Neural cell (in vitro differentiated cells): ENCODE results near the gene PECR. TPM values are rescaled to one million over a fixed set of nuclear protein-coding genes. Genes with fewer than 3 reads are reported as not detected.

Experiments
- H2AFZ ChIP-seq: fragments of 200-600, 300-800 bp; sonication (generic), shearing (Covaris generic); 2 replicates; pipeline ENCODE4 v1.6.0; 2014; ENCODE audit warnings: low read depth, mild to moderate bottlenecking, antibody characterized with exemption, low read length, moderate library complexity
- H3F3A ChIP-seq: fragments of 200-600 bp; shearing (Covaris generic); 2 replicates; pipeline ENCODE4 v1.6.1; 2016; ENCODE audit warnings: mild to moderate bottlenecking, moderate library complexity, mixed read lengths, antibody characterized with exemption, low read length; ENCODE audit not compliant: insufficient read depth, poor library complexity, severe bottlenecking
- H3K27ac ChIP-seq: fragments of 200-600, 300-800 bp; sonication (generic), shearing (Covaris generic); 2 replicates; pipeline ENCODE4 v1.5.1; 2014; ENCODE audit warnings: mild to moderate bottlenecking, low read length, moderate library complexity
- H3K27me3 ChIP-seq: fragments of 300-800, 200-600 bp; sonication (generic), shearing (Covaris generic); 2 replicates; pipeline ENCODE4 v1.6.0; 2014; ENCODE audit warnings: mild to moderate bottlenecking, low read depth, low read length, moderate library complexity; ENCODE audit not compliant: insufficient read depth
- H3K36me3 ChIP-seq: fragments of 300-800, 200-600 bp; sonication (generic), shearing (Covaris generic); 2 replicates; pipeline ENCODE4 v1.5.1; 2014; ENCODE audit warnings: mild to moderate bottlenecking, antibody characterized with exemption, low read length, moderate library complexity; ENCODE audit not compliant: insufficient read depth
- H3K4me2 ChIP-seq: fragments of 300-800, 200-600 bp; sonication (generic), shearing (Covaris generic); 2 replicates; pipeline ENCODE4 v1.6.0; 2014; ENCODE audit warnings: mild to moderate bottlenecking, low read length
- H3K4me3 ChIP-seq: fragments of 300-800, 200-600 bp; sonication (generic), shearing (Covaris generic); 2 replicates; pipeline ENCODE4 v1.5.1; 2014; ENCODE audit warnings: mild to moderate bottlenecking, low read length, moderate library complexity
- H3K79me2 ChIP-seq: fragments of 200-600 bp; shearing (Covaris generic); replicated peaks from 2 replicates; pipeline ENCODE4 v1.6.0; 2014; ENCODE audit warnings: mild to moderate bottlenecking, low read length, moderate library complexity; ENCODE audit not compliant: insufficient read depth
- H3K9ac ChIP-seq: fragments of 300-800, 200-600 bp; sonication (generic), shearing (Covaris generic); 2 replicates; pipeline ENCODE4 v1.6.1; 2016; ENCODE audit warnings: mild to moderate bottlenecking, low read length, mixed read lengths
- H3K9me2 ChIP-seq: fragments of 200-600 bp; shearing (Covaris generic); 2 replicates; pipeline ENCODE4 v1.6.1; 2016; ENCODE audit warnings: mild to moderate bottlenecking, low read length, mixed read lengths; ENCODE audit not compliant: insufficient read depth
- H3K9me3 ChIP-seq: fragments of 200-600, 300-800 bp; sonication (generic), shearing (Covaris generic); 2 replicates; pipeline ENCODE4 v1.6.1; 2016; ENCODE audit warnings: mild to moderate bottlenecking, mixed run types, low read length, moderate library complexity, mixed read lengths
- H4K20me1 ChIP-seq: fragments of 200-600 bp; shearing (Covaris generic); 2 replicates; pipeline ENCODE4 v1.6.1; 2016; ENCODE audit warnings: mild to moderate bottlenecking, mixed run types; ENCODE audit not compliant: insufficient read depth
- EP300 ChIP-seq: fragments of 450-650 bp; conservative IDR thresholded peaks from 2 replicates; pipeline ENCODE4 v1.6.1; 2014; ENCODE audit warnings: antibody characterized with exemption, mild to moderate bottlenecking, moderate library complexity; ENCODE audit not compliant: poor library complexity, severe bottlenecking
- EZH2 ChIP-seq: fragments of 200-600, 300-800 bp; shearing (Covaris generic), sonication (generic); IDR thresholded peaks from 2 replicates; pipeline ENCODE4 v1.6.1; 2014; ENCODE audit warnings: antibody characterized with exemption, low read length, borderline replicate concordance, mild to moderate bottlenecking; ENCODE audit not compliant: insufficient read depth, poor library complexity, severe bottlenecking
- MXI1 ChIP-seq: fragments of 450-650 bp; conservative IDR thresholded peaks from 2 replicates; pipeline ENCODE4 v1.6.1; 2014; ENCODE audit warnings: antibody characterized with exemption, mild to moderate bottlenecking; ENCODE audit not compliant: poor library complexity, severe bottlenecking
- POLR2AphosphoS5 ChIP-seq: IDR thresholded peaks from 2 replicates; pipeline ENCODE4 v1.6.1; 2012
- RAD21 ChIP-seq: fragments of 450-650 bp; conservative IDR thresholded peaks from 2 replicates; pipeline ENCODE4 v1.6.1; 2014; ENCODE audit warnings: antibody characterized with exemption, mild to moderate bottlenecking, moderate library complexity
- SMC3 ChIP-seq: fragments of 450-650 bp; conservative IDR thresholded peaks from 2 replicates; pipeline ENCODE4 v1.6.1; 2014; ENCODE audit warnings: antibody characterized with exemption, mild to moderate bottlenecking, moderate library complexity; ENCODE audit not compliant: poor library complexity
- TAF1 ChIP-seq: IDR thresholded peaks from 2 replicates; pipeline ENCODE4 v1.6.1; 2012; ENCODE audit warnings: low read depth
- polyA plus RNA-seq: library from polyadenylated mRNA; depleted of rRNA; stranded (reverse); fragments of >200 nt; gene quantifications from 2 replicates; pipeline ENCODE4 v1.2.3, GENCODE V29; 2014
- TF ChIP-seq, protein P1 (sequence below): fragments of 450-650 bp; IDR thresholded peaks from 2 replicates; pipeline ENCODE4 v1.5.1; 2014; ENCODE audit warnings: antibody characterized with exemption, mild to moderate bottlenecking, moderate library complexity; ENCODE audit not compliant: poor library complexity, severe bottlenecking
- TF ChIP-seq, protein P2 (sequence below): IDR thresholded peaks from 2 replicates; pipeline ENCODE4 v1.6.1; 2012; ENCODE audit warnings: borderline replicate concordance

Gene PECR
- polyA plus RNA-seq, 1 donor from 2014 or later: 22.1 TPM

DNA sequence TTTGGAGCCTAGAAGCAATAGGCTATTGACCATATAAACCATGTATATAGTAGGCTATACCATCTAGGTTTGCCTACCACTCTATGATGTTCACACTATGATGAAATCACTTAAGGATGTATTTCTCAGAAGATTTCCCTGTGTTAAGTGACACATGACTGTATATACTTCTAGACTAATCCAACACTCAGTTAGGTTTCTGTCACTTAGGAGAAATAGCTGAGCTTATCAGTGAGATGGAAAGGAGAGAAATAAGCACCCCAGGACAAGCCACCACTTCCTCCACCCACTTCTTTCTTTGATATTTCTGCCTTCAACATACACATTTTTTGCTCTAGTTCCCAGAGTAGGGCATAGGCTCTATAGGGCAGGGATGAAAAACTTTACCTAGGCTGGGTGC lies 7.8 kb downstream of the PECR start:
- no peaks in the 10 kb centered on the region for H3K36me3 ChIP-seq
- no peak overlapping the region for H3K4me2 ChIP-seq
- no peak overlapping the region for H2AFZ ChIP-seq
- no peaks in the 10 kb centered on the region for H3K27me3 ChIP-seq
- no peak overlapping the region for H3K9ac ChIP-seq
- TF ChIP-seq, protein P1, sequence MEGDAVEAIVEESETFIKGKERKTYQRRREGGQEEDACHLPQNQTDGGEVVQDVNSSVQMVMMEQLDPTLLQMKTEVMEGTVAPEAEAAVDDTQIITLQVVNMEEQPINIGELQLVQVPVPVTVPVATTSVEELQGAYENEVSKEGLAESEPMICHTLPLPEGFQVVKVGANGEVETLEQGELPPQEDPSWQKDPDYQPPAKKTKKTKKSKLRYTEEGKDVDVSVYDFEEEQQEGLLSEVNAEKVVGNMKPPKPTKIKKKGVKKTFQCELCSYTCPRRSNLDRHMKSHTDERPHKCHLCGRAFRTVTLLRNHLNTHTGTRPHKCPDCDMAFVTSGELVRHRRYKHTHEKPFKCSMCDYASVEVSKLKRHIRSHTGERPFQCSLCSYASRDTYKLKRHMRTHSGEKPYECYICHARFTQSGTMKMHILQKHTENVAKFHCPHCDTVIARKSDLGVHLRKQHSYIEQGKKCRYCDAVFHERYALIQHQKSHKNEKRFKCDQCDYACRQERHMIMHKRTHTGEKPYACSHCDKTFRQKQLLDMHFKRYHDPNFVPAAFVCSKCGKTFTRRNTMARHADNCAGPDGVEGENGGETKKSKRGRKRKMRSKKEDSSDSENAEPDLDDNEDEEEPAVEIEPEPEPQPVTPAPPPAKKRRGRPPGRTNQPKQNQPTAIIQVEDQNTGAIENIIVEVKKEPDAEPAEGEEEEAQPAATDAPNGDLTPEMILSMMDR: no peak
- no peak for TF ChIP-seq EZH2
- no peak for TF ChIP-seq MXI1
- TF ChIP-seq EP300: no peak
- TF ChIP-seq POLR2AphosphoS5: no peak
- no peak for TF ChIP-seq TAF1
- TF ChIP-seq SMC3: no peak
- no peak for TF ChIP-seq RAD21
- TF ChIP-seq, protein P2, sequence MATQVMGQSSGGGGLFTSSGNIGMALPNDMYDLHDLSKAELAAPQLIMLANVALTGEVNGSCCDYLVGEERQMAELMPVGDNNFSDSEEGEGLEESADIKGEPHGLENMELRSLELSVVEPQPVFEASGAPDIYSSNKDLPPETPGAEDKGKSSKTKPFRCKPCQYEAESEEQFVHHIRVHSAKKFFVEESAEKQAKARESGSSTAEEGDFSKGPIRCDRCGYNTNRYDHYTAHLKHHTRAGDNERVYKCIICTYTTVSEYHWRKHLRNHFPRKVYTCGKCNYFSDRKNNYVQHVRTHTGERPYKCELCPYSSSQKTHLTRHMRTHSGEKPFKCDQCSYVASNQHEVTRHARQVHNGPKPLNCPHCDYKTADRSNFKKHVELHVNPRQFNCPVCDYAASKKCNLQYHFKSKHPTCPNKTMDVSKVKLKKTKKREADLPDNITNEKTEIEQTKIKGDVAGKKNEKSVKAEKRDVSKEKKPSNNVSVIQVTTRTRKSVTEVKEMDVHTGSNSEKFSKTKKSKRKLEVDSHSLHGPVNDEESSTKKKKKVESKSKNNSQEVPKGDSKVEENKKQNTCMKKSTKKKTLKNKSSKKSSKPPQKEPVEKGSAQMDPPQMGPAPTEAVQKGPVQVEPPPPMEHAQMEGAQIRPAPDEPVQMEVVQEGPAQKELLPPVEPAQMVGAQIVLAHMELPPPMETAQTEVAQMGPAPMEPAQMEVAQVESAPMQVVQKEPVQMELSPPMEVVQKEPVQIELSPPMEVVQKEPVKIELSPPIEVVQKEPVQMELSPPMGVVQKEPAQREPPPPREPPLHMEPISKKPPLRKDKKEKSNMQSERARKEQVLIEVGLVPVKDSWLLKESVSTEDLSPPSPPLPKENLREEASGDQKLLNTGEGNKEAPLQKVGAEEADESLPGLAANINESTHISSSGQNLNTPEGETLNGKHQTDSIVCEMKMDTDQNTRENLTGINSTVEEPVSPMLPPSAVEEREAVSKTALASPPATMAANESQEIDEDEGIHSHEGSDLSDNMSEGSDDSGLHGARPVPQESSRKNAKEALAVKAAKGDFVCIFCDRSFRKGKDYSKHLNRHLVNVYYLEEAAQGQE: no peak
- no peaks in the 10 kb centered on the region for H4K20me1 ChIP-seq
- H3K79me2 ChIP-seq: no peaks in the 10 kb centered on the region
- no peaks in the 10 kb centered on the region for H3F3A ChIP-seq
- no peaks in the 10 kb centered on the region for H3K9me3 ChIP-seq
- no peaks in the 10 kb centered on the region for H3K9me2 ChIP-seq
- no peak overlapping the region for H3K27ac ChIP-seq
- no peak overlapping the region for H3K4me3 ChIP-seq

GRCh38 chr2:216072473-216072872 lies 9.1 kb downstream of the PECR start:
- H4K20me1 ChIP-seq: no peaks in the 10 kb centered on the region
- no peak overlapping the region for H3K4me3 ChIP-seq

More at GRCh38 chr2:216072473-216072872, 9.1 kb downstream of the PECR start:
- Histone ChIP-seq H3K4me2 (no peak overlapping the region), H3K9ac (no peak overlapping the region), H3F3A (no peaks in the 10 kb centered on the region), H3K9me2 (no peaks in the 10 kb centered on the region), H2AFZ (no peak overlapping the region), H3K27ac (no peak overlapping the region), H3K27me3 (no peaks in the 10 kb centered on the region), H3K36me3 (no peaks in the 10 kb centered on the region), H3K9me3 (no peaks in the 10 kb centered on the region), H3K79me2 (no peaks in the 10 kb centered on the region)
- TF ChIP-seq, protein P1: no peak
- TF ChIP-seq SMC3 (no peak), TAF1 (no peak), EP300 (no peak), POLR2AphosphoS5 (no peak), RAD21 (no peak), MXI1 (no peak), EZH2 (no peak)
- TF ChIP-seq, protein P2: no peak
